Parathyroid adenoma (tissue), 2 donors: ENCODE results near the gene SLC13A1.

Experiments used
- H2AFZ ChIP-seq: fragments of 300-600 bp; sonication (generic); one replicate; pipeline ENCODE4 v1.7.0; 2017; ENCODE audit warnings: antibody characterized with exemption, mild to moderate bottlenecking
- H3K27ac ChIP-seq: fragments of 300-600 bp; sonication (generic); one replicate; pipeline ENCODE4 v1.7.0; 2017
- H3K27me3 ChIP-seq: fragments of 300-600 bp; sonication (generic); one replicate; pipeline ENCODE4 v1.7.0; 2017; ENCODE audit warnings: low read length; ENCODE audit not compliant: control insufficient read depth, insufficient read depth
- H3K36me3 ChIP-seq: fragments of 300-600 bp; sonication (generic); one replicate; pipeline ENCODE4 v1.7.0; 2017; ENCODE audit warnings: low read length; ENCODE audit not compliant: control insufficient read depth, insufficient read depth
- H3K4me1 ChIP-seq: fragments of 300-600 bp; sonication (generic); one replicate; pipeline ENCODE4 v1.7.0; 2017; ENCODE audit warnings: control low read depth
- H3K4me2 ChIP-seq: fragments of 300-600 bp; sonication (generic); one replicate; pipeline ENCODE4 v1.7.0; 2017; ENCODE audit warnings: low read length
- H3K4me3 ChIP-seq: fragments of 300-600 bp; sonication (generic); one replicate; pipeline ENCODE4 v1.7.0; 2017; ENCODE audit warnings: low read depth, low read length
- H3K79me2 ChIP-seq: fragments of 300-600 bp; sonication (generic); one replicate; pipeline ENCODE4 v1.7.0; 2017; ENCODE audit warnings: control low read depth
- H3K9ac ChIP-seq: fragments of 300-600 bp; sonication (generic); one replicate; pipeline ENCODE4 v1.7.0; 2017; ENCODE audit warnings: mild to moderate bottlenecking
- H3K9me3 ChIP-seq: fragments of 300-600 bp; sonication (generic); one replicate; pipeline ENCODE4 v1.7.0; 2017; ENCODE audit warnings: low read length; ENCODE audit not compliant: control insufficient read depth
- TF ChIP-seq, protein P1 (sequence below): fragments of 300-600 bp; sonication (generic); IDR thresholded peaks from one replicate; pipeline ENCODE4 v1.7.0; 2017; ENCODE audit warnings: antibody characterized with exemption, mild to moderate bottlenecking
- donor health status: primary hyperparathyroidism.

The SLC13A1 gene

DNA sequence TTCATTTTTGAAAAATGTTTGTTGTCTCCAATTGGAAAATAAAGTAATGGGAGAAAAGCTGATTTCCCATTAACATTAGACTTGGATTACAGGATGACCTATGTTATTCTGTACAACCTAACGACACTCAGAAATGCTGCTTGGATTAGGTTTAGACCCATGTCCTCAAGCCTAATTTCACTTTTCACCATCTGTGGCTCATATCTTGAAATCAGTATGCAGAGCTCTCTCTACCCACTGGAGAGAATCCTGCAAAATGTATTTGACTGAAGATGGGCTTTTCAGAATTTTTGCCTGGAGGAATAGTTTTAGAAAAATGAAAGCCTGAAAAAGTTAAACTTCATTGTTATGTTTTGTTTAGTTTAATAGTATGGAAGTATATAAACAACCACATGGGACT lies 63.8 kb downstream of the SLC13A1 start:
- Histone ChIP-seq H3K4me2 (no peak overlapping the region), H2AFZ (no peak overlapping the region), H3K9ac (no peak overlapping the region), H3K36me3 (no peaks in the 10 kb centered on the region), H3K4me3 (no peak overlapping the region), H3K27ac (no peak overlapping the region), H3K9me3 (no peaks in the 10 kb centered on the region), H3K27me3 (no peaks in the 10 kb centered on the region), H3K4me1 (no peaks in the 10 kb centered on the region), H3K79me2 (no peaks in the 10 kb centered on the region)
- TF ChIP-seq, protein P1, sequence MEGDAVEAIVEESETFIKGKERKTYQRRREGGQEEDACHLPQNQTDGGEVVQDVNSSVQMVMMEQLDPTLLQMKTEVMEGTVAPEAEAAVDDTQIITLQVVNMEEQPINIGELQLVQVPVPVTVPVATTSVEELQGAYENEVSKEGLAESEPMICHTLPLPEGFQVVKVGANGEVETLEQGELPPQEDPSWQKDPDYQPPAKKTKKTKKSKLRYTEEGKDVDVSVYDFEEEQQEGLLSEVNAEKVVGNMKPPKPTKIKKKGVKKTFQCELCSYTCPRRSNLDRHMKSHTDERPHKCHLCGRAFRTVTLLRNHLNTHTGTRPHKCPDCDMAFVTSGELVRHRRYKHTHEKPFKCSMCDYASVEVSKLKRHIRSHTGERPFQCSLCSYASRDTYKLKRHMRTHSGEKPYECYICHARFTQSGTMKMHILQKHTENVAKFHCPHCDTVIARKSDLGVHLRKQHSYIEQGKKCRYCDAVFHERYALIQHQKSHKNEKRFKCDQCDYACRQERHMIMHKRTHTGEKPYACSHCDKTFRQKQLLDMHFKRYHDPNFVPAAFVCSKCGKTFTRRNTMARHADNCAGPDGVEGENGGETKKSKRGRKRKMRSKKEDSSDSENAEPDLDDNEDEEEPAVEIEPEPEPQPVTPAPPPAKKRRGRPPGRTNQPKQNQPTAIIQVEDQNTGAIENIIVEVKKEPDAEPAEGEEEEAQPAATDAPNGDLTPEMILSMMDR, result no peak

DNA sequence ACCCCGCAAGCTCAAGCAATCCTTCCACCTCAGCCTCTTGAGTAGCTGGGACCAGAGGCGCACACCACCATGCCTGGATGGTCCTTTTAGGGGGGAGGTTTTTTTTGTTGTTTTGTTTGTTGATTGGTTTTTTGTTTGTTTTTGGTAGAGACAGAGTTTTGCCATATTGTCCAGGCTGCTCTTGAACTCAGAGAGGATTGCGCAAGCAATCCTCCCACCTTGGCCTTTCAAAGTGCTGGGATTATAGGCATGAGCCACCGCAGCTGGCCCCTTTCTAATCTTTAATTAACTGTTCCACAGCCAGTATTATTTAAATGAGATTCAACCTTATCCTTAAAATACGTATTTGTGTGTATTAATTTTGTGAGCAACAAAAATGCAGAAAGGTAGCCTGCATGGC lies 65.8 kb downstream of the SLC13A1 start:
- H3K27ac ChIP-seq, result no peak overlapping the region
- H2AFZ ChIP-seq, result no peak overlapping the region
- H3K79me2 ChIP-seq, result no peaks in the 10 kb centered on the region
- TF ChIP-seq, protein P1, result no peak
- H3K4me3 ChIP-seq, result no peak overlapping the region
- no peak overlapping the region for H3K4me2 ChIP-seq
- H3K9ac ChIP-seq, result no peak overlapping the region
- H3K4me1 ChIP-seq, result no peaks in the 10 kb centered on the region
- no peaks in the 10 kb centered on the region for H3K9me3 ChIP-seq
- H3K36me3 ChIP-seq, result no peaks in the 10 kb centered on the region
- H3K27me3 ChIP-seq, result no peaks in the 10 kb centered on the region

DNA sequence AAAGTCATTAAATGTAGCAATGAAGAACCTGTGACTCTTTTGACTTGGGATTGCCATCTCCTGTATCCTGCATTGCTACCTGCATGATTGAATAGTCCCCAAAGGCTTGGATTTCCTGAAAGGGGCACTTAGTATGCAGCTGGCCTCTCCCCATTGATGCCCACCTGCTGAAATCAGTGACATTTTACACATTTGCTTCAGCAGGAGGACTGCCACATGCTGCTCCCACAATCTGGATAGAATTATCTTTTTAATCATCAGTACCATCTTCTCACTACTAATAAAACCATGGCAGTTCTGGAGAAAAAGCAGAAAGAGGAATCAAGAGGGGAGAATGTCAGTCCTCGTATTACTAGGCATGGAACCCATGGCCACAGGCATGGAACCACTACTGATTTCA lies 67.8 kb downstream of the SLC13A1 start:
- H3K4me1 ChIP-seq, result no peaks in the 10 kb centered on the region

DNA sequence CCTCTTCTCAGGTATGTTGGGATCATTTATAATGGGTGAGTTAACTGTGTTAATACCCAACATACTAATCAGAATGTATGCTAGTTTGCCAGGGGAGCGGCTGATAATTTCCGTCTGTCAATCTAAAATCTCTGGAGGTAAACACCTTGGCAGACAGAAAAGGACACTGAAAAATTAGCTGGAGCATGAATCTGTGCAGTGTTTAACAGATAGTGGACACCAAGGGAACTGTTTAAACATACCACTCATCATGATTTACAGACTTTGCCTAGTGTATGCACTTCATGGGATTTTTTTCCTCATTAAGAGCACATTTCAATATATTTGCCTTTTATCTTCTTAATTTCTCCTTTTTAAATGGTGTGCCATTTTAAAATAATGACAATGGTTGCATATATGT lies 68.2 kb downstream of the SLC13A1 start:
- Histone ChIP-seq H3K9ac (no peak overlapping the region), H3K27me3 (no peaks in the 10 kb centered on the region), H3K4me2 (no peak overlapping the region), H3K36me3 (no peaks in the 10 kb centered on the region), H3K9me3 (no peaks in the 10 kb centered on the region), H3K79me2 (no peaks in the 10 kb centered on the region), H2AFZ (no peak overlapping the region), H3K4me1 (no peaks in the 10 kb centered on the region), H3K4me3 (no peak overlapping the region), H3K27ac (no peak overlapping the region)
- TF ChIP-seq, protein P1, result no peak

More for the DNA sequence above, 67.8 kb downstream of the SLC13A1 start:
- no peaks in the 10 kb centered on the region for H3K27me3 ChIP-seq
- no peak overlapping the region for H3K27ac ChIP-seq
- H3K9me3 ChIP-seq, result no peaks in the 10 kb centered on the region
- no peaks in the 10 kb centered on the region for H3K79me2 ChIP-seq
- H3K4me2 ChIP-seq, result no peak overlapping the region
- H3K36me3 ChIP-seq, result no peaks in the 10 kb centered on the region
- H2AFZ ChIP-seq, result no peak overlapping the region
- H3K4me3 ChIP-seq, result no peak overlapping the region
- TF ChIP-seq, protein P1, result no peak
- H3K9ac ChIP-seq, result no peak overlapping the region

GRCh38 chr7:123131140-123131539 lies 68.6 kb downstream of the SLC13A1 start:
- Histone ChIP-seq H3K4me1 (no peaks in the 10 kb centered on the region), H3K27ac (no peak overlapping the region), H3K79me2 (no peaks in the 10 kb centered on the region), H3K4me3 (no peak overlapping the region), H3K9me3 (no peaks in the 10 kb centered on the region), H2AFZ (no peak overlapping the region), H3K27me3 (no peaks in the 10 kb centered on the region), H3K4me2 (no peak overlapping the region), H3K9ac (no peak overlapping the region), H3K36me3 (no peaks in the 10 kb centered on the region)
- TF ChIP-seq, protein P1, result no peak
